ENCODE data around the gene TRAM2.

The TRAM2 gene

DNA sequence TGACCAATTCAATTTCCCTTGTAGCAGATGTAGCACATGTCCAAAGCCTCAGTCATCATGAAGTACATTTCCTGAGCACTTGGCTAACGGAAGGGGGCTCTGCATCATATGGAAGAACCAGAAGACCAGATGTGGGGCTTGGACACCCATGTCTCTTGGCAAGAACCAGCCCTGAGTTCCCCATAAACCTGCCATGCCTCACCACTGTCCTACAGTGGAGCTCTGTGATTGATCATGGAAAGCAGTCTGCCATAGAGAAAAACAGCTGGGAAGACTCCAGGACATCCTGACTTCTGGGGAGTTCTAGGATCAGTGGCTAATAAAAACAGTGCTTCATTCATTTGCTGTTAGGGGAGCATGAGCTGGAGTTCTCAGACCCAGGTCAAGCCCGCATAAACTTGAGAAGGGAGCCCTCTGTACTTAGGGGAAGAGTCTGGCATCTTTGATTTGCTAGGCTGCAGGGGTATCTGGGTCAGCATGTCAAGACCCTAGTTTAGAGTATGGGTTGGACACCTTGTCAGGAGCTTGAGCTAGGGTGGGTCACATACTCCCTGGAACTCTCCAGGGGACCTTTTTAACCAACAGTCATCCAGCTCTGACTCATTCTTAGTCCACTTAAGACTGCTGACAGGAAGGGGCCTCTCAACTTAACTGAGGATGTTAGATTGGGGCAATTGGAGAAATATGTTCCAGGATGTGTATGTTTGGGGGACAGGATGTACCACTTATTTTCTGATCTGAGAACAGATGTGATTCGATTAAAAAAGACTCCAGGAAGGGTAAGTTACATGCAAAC lies 26.3 kb upstream of the TRAM2 start:
- Histone ChIP-seq H3K4me1 (ENCODE audit: insufficient read depth, poor library complexity, severe bottlenecking) (no peaks in the 10 kb centered on the region), H3K4me3 (ENCODE audit: severe bottlenecking) (no peak overlapping the region), H3K36me3 (ENCODE audit: low read depth) (no peaks in the 10 kb centered on the region), H3K9me3 (ENCODE audit: severe bottlenecking) (no peaks in the 10 kb centered on the region), H3K27ac (ENCODE audit: poor library complexity, severe bottlenecking) (no peak overlapping the region), H3K27me3 (ENCODE audit: insufficient read depth, poor library complexity, severe bottlenecking) (no peaks in the 10 kb centered on the region)
- 0 out of 3 replicates have a peak, but pooled peaks have one; percentile 45 for ATAC-seq (ENCODE audit: low read depth)
- DNase-seq (ENCODE audit: low spot score) = no peak
- TF ChIP-seq, protein P1, sequence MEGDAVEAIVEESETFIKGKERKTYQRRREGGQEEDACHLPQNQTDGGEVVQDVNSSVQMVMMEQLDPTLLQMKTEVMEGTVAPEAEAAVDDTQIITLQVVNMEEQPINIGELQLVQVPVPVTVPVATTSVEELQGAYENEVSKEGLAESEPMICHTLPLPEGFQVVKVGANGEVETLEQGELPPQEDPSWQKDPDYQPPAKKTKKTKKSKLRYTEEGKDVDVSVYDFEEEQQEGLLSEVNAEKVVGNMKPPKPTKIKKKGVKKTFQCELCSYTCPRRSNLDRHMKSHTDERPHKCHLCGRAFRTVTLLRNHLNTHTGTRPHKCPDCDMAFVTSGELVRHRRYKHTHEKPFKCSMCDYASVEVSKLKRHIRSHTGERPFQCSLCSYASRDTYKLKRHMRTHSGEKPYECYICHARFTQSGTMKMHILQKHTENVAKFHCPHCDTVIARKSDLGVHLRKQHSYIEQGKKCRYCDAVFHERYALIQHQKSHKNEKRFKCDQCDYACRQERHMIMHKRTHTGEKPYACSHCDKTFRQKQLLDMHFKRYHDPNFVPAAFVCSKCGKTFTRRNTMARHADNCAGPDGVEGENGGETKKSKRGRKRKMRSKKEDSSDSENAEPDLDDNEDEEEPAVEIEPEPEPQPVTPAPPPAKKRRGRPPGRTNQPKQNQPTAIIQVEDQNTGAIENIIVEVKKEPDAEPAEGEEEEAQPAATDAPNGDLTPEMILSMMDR (IDR thresholded peaks at IDR 0.05; ENCODE audit: poor library complexity, severe bottlenecking) = no peak

DNA sequence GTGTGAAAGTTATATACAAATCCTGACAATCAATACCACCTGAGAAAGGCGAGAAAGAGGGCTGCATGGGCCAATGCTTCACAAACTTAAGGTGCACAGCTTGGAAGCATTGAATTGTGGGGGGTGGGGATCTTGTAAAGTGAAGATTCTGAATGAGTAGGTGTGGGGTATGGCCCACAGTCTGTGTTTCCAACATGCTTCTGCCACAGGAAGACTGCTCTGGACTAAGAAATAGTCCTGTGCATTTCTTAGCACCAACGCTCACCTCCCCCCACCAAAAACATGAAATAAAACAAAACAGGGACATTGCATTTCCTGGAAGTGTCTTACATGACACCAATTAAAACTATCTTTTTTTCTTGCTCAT lies 21.9 kb upstream of the TRAM2 start:
- no peak for ATAC-seq (ENCODE audit: low read depth)
- peaks cover 21% of the 10 kb centered on the region for H3K4me1 ChIP-seq (ENCODE audit: insufficient read depth, poor library complexity, severe bottlenecking)
- no peaks in the 10 kb centered on the region for H3K27me3 ChIP-seq (ENCODE audit: insufficient read depth, poor library complexity, severe bottlenecking)
- no peak for DNase-seq (ENCODE audit: low spot score)
- TF ChIP-seq, protein P1 (IDR thresholded peaks at IDR 0.05; ENCODE audit: poor library complexity, severe bottlenecking) = no peak
- H3K9me3 ChIP-seq (ENCODE audit: severe bottlenecking) = no peaks in the 10 kb centered on the region
- H3K36me3 ChIP-seq (ENCODE audit: low read depth) = no peaks in the 10 kb centered on the region
- no peak overlapping the region for H3K27ac ChIP-seq (ENCODE audit: poor library complexity, severe bottlenecking)
- H3K4me3 ChIP-seq (ENCODE audit: severe bottlenecking) = no peak overlapping the region

DNA sequence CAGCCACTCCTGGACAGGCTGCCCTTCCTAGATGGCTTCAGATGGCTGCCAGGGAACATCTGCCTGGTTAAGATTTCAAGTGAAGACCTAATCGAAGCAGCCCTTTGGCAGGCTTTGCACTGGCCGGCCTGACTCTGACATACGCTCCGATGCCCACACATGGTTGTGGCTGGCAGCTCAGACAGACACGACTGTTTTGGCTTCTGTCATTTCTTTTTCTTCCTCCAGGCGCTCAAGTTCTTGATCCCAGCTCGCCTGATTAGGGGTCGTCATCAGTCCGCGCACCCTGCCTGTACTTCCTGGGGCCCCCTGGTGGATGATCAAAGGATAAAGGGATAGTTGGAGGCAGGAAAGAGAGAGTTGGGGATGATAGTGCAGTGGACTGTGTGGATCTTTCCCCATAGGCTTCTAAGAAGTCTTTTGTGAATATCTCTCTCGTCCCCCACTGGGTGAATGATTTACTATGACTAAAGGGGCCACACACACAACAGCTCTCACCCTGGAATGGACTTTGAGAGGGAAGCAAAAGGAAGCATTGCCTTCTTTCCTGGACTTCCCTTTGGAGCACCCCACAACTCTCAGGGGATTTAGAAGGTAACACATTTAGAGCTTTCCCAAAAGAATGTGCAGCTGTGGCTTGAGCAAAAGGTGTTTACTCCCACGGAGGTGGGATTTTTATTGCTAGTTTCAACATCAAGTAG lies 21.4 kb upstream of the TRAM2 start:
- Histone ChIP-seq H3K4me1 (ENCODE audit: insufficient read depth, poor library complexity, severe bottlenecking) (peaks cover 21% of the 10 kb centered on the region), H3K27ac (ENCODE audit: poor library complexity, severe bottlenecking) (no peak overlapping the region), H3K27me3 (ENCODE audit: insufficient read depth, poor library complexity, severe bottlenecking) (no peaks in the 10 kb centered on the region), H3K4me3 (ENCODE audit: severe bottlenecking) (no peak overlapping the region), H3K9me3 (ENCODE audit: severe bottlenecking) (no peaks in the 10 kb centered on the region), H3K36me3 (ENCODE audit: low read depth) (no peaks in the 10 kb centered on the region)
- ATAC-seq (ENCODE audit: low read depth) (peak; percentile 49), DNase-seq (ENCODE audit: low spot score) (no peak)
- TF ChIP-seq, protein P1 (IDR thresholded peaks at IDR 0.05; ENCODE audit: poor library complexity, severe bottlenecking) = peak; percentile 63

DNA sequence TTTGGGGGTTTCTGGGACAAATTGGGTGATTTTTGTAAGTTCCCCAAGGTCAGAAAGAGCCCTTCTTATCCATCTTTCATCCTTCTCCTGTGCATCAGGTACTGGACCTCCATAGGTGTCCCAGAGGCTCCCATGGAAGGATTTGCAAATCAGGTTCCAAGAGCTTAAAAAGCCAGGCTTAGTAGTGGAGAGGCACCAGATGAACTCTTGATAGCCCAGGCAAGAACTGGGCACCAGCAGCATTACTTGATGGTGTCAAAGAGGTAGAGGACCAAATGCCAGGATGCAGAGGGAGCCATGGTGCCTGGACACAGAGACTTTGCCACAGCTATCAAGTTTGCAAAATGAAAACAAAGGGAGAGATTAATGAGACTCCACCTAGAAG lies 20.9 kb upstream of the TRAM2 start:
- Histone ChIP-seq H3K4me1 (ENCODE audit: insufficient read depth, poor library complexity, severe bottlenecking) (peaks cover 21% of the 10 kb centered on the region), H3K36me3 (ENCODE audit: low read depth) (no peaks in the 10 kb centered on the region), H3K27ac (ENCODE audit: poor library complexity, severe bottlenecking) (no peak overlapping the region), H3K9me3 (ENCODE audit: severe bottlenecking) (no peaks in the 10 kb centered on the region), H3K27me3 (ENCODE audit: insufficient read depth, poor library complexity, severe bottlenecking) (no peaks in the 10 kb centered on the region), H3K4me3 (ENCODE audit: severe bottlenecking) (no peak overlapping the region)
- ATAC-seq (ENCODE audit: low read depth) = no peak
- no peak for DNase-seq (ENCODE audit: low spot score)
- TF ChIP-seq, protein P1 (IDR thresholded peaks at IDR 0.05; ENCODE audit: poor library complexity, severe bottlenecking) = no peak

Data from RWPE2 (cell line).